Upper lobe of left lung (tissue), 4 donors: ENCODE results near the gene GABRA5.

ENCODE experiments used
- POLR2AphosphoS5 ChIP-seq, 2 donors: sonication (generic); formaldehyde crosslinking; IDR thresholded peaks; one replicate each; pipeline ENCODE4 v1.5.1; 2017; ENCODE audit warnings: antibody characterized with exemption in 2 of 2
- TF ChIP-seq, protein P1 (sequence below), 6 experiments: fragments of 450-650 bp in 4 of 6; fragments of 200-600 bp in 2 of 6; sonication (generic) in 2 of 6; IDR thresholded peaks; one replicate each; pipeline ENCODE4 v1.5.1; 2016 to 2019; ENCODE audit warnings: antibody characterized with exemption in 6 of 6

DNA sequence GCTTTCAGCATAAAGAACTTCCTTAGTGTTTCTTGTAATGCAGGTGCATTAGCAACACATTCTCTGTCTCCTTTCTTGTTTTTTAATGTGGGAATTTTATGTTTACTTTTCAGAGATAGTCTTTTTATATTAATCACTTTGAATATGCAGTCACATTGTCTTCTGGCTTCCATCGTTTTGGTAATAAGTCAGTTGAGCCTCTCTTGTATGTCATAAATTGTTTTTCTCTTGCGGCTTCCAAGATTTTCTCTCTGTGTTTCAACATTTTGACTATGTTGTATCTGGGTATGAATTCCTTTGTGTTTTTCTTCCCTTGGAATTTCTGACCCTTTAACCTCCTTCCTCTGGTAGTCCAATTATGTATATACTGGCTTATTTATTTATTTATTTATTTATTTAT is 129.4 kb downstream of the GABRA5 start:
- TF ChIP-seq POLR2AphosphoS5 (IDR thresholded peaks at IDR 0.05), result no peak
- TF ChIP-seq, protein P1, sequence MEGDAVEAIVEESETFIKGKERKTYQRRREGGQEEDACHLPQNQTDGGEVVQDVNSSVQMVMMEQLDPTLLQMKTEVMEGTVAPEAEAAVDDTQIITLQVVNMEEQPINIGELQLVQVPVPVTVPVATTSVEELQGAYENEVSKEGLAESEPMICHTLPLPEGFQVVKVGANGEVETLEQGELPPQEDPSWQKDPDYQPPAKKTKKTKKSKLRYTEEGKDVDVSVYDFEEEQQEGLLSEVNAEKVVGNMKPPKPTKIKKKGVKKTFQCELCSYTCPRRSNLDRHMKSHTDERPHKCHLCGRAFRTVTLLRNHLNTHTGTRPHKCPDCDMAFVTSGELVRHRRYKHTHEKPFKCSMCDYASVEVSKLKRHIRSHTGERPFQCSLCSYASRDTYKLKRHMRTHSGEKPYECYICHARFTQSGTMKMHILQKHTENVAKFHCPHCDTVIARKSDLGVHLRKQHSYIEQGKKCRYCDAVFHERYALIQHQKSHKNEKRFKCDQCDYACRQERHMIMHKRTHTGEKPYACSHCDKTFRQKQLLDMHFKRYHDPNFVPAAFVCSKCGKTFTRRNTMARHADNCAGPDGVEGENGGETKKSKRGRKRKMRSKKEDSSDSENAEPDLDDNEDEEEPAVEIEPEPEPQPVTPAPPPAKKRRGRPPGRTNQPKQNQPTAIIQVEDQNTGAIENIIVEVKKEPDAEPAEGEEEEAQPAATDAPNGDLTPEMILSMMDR (IDR thresholded peaks at IDR 0.05), result no peak
